ENCODE results near the gene KREMEN1.

Gene KREMEN1

GRCh38 chr22:29152954-29153719, 80.3 kb downstream of the KREMEN1 start:
- no peak for DNase-seq

GRCh38 chr22:29154364-29155048, 81.7 kb downstream of the KREMEN1 start:
- peak; percentile 85 for DNase-seq

DNA sequence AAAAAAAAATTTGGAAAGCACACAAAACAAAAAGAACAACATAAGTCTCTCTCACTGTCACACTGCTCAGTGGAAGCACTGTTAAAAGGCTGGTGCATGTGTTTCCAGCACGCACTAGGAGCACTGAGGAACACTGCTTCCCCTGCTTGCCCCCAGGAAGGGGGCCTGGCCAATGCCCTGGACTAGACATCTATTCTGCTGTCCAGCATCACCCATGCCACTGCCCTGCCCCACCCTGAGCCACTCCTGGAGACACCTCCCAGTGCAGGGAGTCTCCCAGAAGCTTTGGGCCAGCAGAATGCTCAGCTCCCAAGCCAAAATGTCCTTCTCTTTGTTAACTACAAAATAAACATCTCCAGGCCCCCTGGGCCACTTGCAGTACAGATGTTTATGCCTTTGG, 83.1 kb downstream of the KREMEN1 start:
- DNase-seq: no peak

GRCh38 chr22:29156507-29156906, 83.7 kb downstream of the KREMEN1 start:
- DNase-seq: no peak

- peak; percentile 12 for DNase-seq
Measured at GRCh38 chr22:29157759-29158535, 85.1 kb downstream of the KREMEN1 start.

GRCh38 chr22:29158546-29158945, 85.7 kb downstream of the KREMEN1 start:
- no peak for DNase-seq

- no peak for DNase-seq
Measured at GRCh38 chr22:29163808-29164207, 91.0 kb downstream of the KREMEN1 start.

DNA sequence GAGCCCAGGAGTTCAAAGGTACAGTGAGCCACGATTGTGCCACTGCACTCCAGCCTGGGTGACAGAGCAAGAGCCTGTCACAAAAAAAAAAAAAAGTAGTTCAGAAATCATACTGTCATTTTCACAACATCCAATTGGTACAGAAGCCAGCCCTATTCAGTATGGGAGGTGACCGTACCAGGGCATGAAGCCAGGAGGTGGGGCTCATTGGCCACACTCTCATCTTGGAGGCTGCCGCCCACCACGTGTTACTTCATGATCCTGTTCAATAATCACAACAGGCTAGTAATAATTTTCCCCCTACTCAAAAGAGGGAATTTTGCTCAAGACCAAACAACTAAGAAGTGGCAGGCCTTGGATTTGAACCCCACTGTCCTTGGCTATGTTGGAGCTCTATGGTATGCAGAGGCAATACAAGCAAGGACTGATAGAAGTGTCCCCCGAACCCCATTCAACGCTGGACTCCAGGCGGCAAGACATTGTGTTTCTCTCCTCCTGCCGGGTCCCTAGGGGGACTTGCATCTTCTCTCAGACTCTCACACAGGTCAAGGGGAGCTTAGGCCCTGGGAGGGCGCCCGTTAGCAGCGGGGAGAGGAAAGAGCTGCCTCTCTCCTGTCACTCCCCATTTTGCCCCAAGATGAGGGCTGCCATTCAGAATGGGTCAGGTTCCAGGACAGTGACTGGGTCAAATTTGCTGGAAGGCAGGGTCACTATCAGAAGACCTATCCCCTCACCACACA, 92.7 kb downstream of the KREMEN1 start:
- no peak for DNase-seq

- no peak for DNase-seq
Measured at GRCh38 chr22:29166180-29166579, 93.3 kb downstream of the KREMEN1 start.

GRCh38 chr22:29167032-29167911, 94.4 kb downstream of the KREMEN1 start:
- DNase-seq: peak; percentile 85

GRCh38 chr22:29171721-29172120, 98.9 kb downstream of the KREMEN1 start:
- no peak for DNase-seq

DNA sequence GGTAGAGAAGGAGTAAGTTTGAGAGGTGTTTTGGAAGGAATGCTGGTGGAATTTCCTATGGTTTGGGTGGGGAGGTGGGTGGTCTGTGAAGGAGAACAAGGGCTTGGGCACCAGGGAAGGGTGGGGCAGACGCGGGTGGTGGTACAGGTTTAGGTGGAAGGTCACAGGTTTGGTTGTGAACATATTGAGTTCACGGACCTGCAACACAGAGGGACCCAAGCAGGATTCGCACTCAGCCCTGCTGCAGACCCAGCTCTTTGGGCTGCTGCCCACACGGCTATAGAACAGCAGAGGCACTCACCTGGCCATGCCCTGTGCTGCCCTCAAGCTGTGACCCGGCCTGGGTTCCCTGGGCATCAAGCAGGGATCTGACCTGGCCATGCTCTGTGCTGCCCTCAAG, 99.4 kb downstream of the KREMEN1 start:
- no peak for DNase-seq

GRCh38 chr22:29175312-29175835, 102.5 kb downstream of the KREMEN1 start:
- DNase-seq: no peak

- no peak for DNase-seq
Measured at GRCh38 chr22:29183971-29184848, 111.4 kb downstream of the KREMEN1 start.

GRCh38 chr22:29184849-29185490, 112.1 kb downstream of the KREMEN1 start:
- no peak for DNase-seq

GRCh38 chr22:29186302-29186701, 113.5 kb downstream of the KREMEN1 start:
- DNase-seq: no peak

DNA sequence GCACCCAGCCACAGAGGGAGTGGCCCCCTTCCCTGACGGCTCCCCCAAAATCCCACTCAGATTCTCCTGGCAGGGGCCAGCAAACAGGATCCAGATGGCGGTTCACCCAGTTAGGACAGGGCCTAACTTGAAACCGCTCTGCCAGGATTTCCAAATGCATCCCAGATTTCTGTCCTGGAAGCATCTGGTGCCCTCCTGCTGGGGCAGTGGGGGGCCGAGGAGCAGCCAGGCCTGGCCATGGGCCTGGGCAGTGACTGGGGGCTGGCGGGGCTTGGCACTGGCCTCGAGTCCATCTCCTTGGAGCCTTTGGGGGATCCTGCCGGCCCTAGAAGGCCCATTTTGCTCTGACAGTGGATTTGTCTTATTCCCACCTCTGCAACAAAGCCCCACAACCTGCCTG, 115.0 kb downstream of the KREMEN1 start:
- no peak for DNase-seq

GRCh38 chr22:29190051-29190450, 117.2 kb downstream of the KREMEN1 start:
- DNase-seq: no peak

- no peak for DNase-seq
Measured at GRCh38 chr22:29190918-29191317, 118.1 kb downstream of the KREMEN1 start.

GRCh38 chr22:29193021-29193420, 120.2 kb downstream of the KREMEN1 start:
- DNase-seq: no peak
